Measurements from ENCODE around the gene SPRY1. TPM values are rescaled to one million over a fixed set of nuclear protein-coding genes. Genes with fewer than 3 reads are reported as not detected.
A peak's percentile ranks its signal among the peaks of the same experiment; 100 is the strongest.

Gene SPRY1
- total and polyA plus RNA-seq, 9 of the 15 experiments (the other 6 are each of a cell fraction or from before 2014, with no cell fraction given): 0.18 to 1.9 (median 0.45) TPM; not detected in 1

- TF ChIP-seq TBL1XR1 (IDR thresholded peaks at IDR 0.05; ENCODE audit: low read length in 2 of 2) (peak in 1 of 2 experiments; percentile 52; a peak in 1 of 4 replicates), ARID4B (CRISPR knock-in tag; IDR thresholded peaks at IDR 0.05) (no peak), SMAD3 (CRISPR knock-in tag; conservative IDR thresholded peaks at IDR 0.05) (no peak), RFX1 (IDR thresholded peaks at IDR 0.05) (no peak), MCM7 (IDR thresholded peaks at IDR 0.05) (no peak), ZKSCAN3 (CRISPR knock-in tag; IDR thresholded peaks at IDR 0.05) (no peak)
Measured at GRCh38 chr4:123444290-123444731, 47.7 kb downstream of the SPRY1 start (continued).

GRCh38 chr4:123446865-123447474 lies 50.4 kb downstream of the SPRY1 start:
- ChIA-PET CTCF (ENCODE audit: low intra/inter-chr PET ratio) (no interaction called here), POLR2A (no interaction called here)
- ATAC-seq: no peak
- H3K79me2 ChIP-seq (ENCODE audit: control insufficient read depth, insufficient read depth, low read length): no peaks in the 10 kb centered on the region
- 8% methylated on average over 6 of the region's 6 CpGs for WGBS (ENCODE audit: insufficient coverage, low coverage, missing lambda C conversion rate)
- H2AFZ ChIP-seq (ENCODE audit: low read depth, low read length): no peak overlapping the region
- in situ Hi-C loops (cut with MboI): no loop called here
- H3K4me3 ChIP-seq: no peak overlapping the region
- H3K9me1 ChIP-seq (ENCODE audit: control insufficient read depth, insufficient read depth, low read length): no peaks in the 10 kb centered on the region
- no peak overlapping the region for H3K9ac ChIP-seq (ENCODE audit: insufficient read depth in 1 of 2, low read depth in 2 of 2, low read length in 2 of 2)
- intact Hi-C loops (cut with micrococcal nuclease): no loop called here
- TF ChIP-seq HNRNPLL (IDR thresholded peaks at IDR 0.05; ENCODE audit: low read depth, low read length, poor library complexity, severe bottlenecking): no peak
- no peak for TF ChIP-seq E2F8 (IDR thresholded peaks at IDR 0.05; ENCODE audit: low read depth, partially characterized antibody)
- TF ChIP-seq ZNF384 (IDR thresholded peaks at IDR 0.05; ENCODE audit: low read depth, low read length): 0 out of 2 replicates have a peak, but pooled peaks have one; percentile 10
- peak; percentile 89 for TF ChIP-seq NFIC (IDR thresholded peaks at IDR 0.05)
- H3K27ac ChIP-seq (ENCODE audit: extremely low read depth, low read depth, low read length): no peak overlapping the region
- no TSS peak for BruUV-seq (replicated peaks)
- peaks cover 0 to 8% of the 10 kb centered on the region in 2 experiments; a peak in 4 of 5 replicates for H3K4me1 ChIP-seq (replicated peaks in 1 of 2; ENCODE audit: control insufficient read depth in 2 of 2, insufficient read depth in 2 of 2, low read length in 2 of 2)
- H4K20me1 ChIP-seq (replicated peaks; ENCODE audit: control insufficient read depth, insufficient read depth, low read length): no peaks in the 10 kb centered on the region
- H3K36me3 ChIP-seq (ENCODE audit: control insufficient read depth, insufficient read depth, low read length): no peaks in the 10 kb centered on the region
- no peaks in the 10 kb centered on the region for H3K9me3 ChIP-seq (replicated peaks; ENCODE audit: control insufficient read depth, insufficient read depth, low read depth, low read length)
- no peak for DNase-seq (ENCODE audit: extremely low read depth in 1 of 4, low spot score in 3 of 4)
- no peak overlapping the region for H3K4me2 ChIP-seq (ENCODE audit: insufficient read depth, low read length)
- H3K27me3 ChIP-seq (ENCODE audit: control insufficient read depth in 2 of 2, insufficient read depth in 2 of 2, low read length in 2 of 2): no peaks in the 10 kb centered on the region
- no peak for FAIRE-seq

Data from K562 (cell line).